ENCODE results near the gene SP100. TPM values are rescaled to one million over a fixed set of nuclear protein-coding genes. Genes with fewer than 3 reads are reported as not detected.

SP100 gene
- polyA plus RNA-seq, 1 donor: 33.5 TPM

DNA sequence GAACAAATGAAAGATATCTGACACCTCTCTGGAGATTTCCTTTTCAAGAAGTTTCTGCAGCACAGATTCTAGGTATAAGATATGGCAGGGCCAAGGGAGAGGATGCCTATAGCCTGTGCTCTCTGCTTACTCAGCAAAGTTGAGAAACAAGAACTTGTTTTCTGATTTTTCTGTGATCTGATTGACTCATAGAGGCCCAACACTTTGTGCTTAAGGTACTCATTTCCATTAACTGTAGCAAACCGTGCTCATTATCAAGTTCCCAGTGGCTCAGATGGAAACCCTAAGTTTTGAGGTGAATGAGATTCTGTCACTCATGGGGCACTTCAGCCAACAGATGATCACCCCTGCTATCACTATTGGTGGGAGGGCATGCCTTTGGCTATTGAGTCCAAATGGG lies 124.3 kb downstream of the SP100 start:
- no peak for DNase-seq

DNA sequence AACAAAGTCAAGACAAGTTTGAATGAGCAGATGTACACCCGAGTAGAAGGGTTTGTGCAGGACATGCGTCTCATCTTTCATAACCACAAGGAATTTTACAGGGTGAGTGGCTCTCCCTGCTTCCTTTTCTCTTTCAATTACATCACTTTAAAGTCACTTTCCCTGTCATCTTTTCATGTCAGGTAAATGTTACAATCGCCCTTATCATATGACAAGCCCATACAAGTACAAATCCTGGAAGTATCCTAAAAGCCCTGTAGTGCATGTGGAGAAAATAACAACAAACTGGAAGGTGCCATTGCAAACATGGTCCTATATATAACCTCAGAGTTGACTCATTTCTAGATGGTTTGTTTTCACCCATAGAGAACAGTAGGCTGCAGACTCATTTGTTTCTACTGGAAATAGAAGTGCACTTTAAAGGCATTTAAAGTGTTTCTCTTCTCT lies 126.0 kb downstream of the SP100 start:
- DNase-seq: no peak

DNA sequence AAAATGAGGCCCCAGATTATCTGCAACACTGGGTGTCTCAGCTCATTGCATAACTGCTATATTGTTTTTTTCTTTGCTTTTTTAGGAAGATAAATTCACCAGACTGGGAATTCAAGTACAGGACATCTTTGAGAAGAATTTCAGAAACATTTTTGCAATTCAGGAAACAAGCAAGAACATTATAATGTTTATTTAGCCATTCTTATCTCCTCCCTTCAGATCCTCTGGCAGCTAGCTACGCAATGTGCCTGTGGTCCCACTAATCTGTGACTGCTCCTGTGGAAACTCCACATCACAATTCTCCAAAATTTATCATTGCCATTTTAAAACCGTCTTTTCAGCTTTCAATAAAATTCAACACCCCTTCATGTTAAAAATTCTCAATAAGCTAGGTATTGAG lies 126.8 kb downstream of the SP100 start:
- no peak for DNase-seq

DNA sequence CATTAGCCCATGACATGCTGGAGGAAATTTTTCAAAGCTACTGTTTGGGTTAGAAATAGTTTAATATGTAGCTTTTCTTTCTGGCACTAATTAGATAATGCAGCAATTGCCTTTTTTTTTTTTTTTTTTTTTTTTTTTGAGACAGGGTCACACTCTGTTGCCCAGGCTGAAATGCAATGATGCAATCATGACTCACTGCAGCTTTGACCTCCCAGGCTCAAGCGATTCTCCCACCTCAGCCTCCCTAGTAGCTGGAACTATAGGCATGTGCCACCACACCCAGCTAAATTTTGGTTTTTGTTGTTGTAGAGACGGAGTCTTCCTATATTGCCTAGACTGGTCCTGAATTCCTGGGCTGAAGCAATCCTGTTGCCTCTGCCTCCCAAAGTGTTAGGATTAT lies 136.2 kb downstream of the SP100 start:
- DNase-seq: no peak

DNA sequence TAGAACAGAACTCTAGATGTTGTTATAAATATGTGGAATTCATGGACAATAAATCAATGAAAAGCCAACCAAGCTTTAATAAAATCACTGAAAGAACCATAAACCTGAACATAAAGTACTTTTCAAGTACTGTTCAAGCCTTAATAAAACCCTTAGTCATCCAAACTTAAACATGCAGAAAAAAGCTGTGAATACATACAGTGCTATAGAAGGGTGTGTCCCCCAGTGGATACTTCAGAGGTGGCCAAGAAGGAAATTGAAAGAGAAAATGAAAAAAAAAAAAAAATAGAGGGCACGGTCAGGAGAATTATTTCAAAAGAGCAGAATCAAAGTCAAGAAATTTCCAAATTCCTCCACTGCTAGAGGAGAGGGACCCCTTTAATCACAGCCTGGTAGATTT lies 141.1 kb downstream of the SP100 start:
- no peak for DNase-seq

DNA sequence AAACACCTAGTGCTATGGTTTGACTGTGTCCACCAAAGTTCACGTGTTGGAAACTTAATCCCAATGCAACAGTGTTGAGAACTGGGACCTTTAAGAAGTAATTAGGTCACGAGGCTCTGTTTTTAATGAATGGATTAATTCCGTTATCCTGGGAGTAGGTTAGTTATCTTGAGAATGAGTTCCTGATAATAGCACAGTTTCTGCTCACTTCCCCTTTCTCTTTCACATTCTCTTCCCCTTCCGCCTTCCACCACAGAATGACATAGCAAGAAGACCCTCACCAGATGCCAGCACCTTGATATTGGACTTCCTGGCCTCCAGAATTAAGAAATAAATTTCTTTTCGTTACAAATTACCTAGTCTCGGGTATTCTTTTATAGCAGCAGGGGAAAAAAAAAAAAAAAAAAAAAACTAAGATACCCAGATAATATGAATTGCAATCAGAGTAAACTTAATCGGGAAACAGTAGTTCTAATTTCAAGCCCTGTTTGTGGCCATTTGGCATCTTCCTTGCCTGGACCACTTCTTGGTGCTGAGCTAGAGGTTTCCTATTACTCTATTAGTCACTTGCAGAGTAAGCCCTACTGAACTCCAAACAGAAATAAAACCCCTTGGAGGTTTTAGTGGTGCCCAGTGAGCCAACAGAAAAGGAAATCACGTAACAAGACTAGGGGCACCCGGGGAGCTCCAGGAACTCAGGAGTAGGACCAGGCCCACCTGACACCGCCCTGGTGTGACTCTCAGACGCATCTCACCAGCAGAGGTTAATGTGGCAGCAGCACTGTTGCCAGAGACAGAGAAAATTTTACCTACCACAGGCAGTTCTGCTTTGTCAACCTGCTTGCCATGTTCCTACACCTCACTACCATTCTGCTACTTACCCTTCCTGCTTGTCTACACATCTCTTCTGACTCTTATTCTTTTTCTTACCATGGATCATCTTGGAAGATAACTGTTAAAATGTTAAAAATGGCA lies 149.1 kb downstream of the SP100 start:
- no peak for DNase-seq

DNA sequence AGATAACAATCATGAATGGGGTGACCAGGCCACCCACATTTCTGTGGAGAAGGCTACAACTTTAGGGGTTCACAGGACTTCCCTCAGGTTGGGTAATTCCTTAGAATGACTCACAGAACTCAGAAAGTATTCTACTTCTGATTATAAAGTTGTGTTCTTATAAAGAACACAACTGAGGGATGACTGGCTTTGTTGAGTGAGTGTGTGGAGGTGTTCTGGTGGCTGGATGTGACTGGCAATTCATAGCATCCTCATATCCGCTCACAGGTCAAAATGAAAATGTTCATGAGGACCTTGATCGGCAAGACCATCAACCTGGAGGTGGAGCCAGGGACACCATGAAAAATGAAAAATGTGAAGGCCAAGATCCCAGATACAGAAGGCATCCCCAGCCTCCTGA lies 153.3 kb downstream of the SP100 start:
- no peak for DNase-seq

DNA sequence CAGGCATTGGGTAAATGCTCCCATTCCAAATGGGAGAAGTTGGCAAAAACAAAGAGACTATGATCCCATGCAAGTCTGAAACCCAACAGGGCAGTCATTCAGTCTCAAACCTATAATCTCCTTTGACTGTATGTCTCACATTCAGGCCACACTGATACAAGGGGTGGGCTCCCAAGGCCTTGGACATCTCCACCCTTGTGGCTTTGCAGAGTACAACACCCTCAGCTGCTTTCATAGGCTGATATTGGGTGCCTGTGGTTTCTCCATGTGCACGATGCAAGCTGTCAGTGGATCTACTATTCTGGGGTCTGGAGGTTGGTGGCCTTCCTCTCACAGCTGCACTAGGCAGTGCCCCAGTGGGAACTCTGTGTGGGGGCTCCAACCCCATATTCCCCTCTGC lies 155.0 kb downstream of the SP100 start:
- DNase-seq: no peak

DNA sequence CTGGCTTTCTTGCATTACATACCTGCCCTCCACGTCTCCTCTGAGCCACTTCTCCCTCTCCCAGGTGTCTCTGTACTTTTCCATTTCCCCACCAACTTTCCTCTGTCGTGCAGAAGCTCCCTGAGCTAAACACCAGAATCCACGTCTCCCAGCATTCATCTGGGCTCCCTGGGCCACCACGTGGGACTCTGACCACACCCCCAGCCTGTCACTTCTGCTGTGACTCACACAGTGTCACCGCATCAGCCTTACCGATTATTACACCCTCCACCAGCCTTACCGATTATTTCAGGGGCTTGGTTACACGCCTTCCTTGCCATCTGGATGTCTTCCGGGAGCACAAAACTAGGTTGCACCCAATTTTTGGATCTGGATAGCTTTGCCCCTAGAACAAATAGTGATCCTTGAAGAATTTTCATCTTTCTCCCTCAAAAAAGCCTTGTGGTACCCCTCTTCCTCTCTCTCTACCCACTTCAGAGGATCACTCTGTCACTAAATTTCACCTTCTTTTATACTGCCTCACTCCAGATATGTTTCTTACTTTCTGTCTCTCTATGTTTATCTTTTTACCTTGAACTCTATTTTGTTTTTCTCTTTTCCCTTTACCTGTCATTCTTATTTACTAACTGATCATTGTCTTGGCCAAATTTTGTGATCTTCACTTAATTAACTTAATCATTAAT lies 159.8 kb downstream of the SP100 start:
- DNase-seq: no peak

DNA sequence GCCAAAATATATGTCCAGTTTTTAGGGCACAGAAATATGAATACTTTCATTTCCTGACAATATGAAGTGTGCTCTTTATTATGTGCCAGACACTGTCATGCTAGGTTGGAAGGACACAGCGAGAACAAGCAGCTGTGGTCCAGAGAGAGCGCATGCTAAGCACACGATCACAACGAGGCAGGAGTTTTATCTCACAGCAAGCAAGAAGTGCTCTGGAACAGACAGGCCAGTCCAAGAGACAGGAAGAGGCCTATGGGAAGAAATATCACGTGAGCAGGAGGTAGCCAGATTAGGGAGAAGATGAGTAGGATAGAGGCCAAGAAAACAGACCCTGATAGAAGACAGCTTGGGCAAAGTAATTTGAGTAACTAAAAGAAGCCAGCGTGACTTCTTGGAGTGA lies 161.1 kb downstream of the SP100 start:
- no peak for DNase-seq

DNA sequence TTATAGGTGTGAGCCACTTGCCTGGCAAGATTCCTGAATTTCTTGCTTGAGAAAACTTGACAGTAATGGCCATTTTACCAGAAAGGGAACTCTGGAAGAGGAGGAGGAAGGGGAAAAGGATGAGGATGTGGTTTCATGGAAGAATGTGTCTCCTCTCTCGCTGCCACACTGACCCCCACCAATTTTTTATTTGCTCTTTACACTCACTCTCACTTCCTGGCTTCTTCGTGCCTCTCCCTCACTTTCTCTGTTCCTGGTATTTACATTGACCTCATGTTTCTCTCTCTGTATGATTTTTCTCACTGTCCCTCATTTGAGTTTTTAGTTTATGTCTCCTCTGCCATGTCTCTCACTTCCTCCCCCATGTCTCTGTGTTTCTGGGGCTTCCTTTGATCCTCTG lies 162.1 kb downstream of the SP100 start:
- DNase-seq: no peak

DNA sequence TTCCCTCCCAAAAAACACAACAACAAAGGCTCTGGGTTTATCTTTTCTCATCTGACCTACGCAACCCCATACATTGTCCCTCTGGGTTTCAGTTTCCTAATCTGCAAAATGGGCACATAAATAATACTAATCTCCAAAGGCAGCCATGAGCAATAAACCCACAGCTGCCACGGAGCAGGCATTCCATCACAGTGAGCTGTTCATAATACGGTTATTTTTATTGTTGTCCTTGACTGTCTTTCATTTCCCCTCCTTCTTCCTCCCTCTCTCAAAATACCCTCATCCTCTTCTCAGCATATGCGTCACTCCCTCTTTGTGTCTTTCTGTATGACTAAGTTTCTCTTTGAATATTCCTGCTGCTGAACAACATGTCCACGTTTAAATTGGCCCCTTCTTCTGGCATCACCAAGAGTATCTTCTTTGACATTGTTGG lies 166.9 kb downstream of the SP100 start:
- no peak for DNase-seq

DNA sequence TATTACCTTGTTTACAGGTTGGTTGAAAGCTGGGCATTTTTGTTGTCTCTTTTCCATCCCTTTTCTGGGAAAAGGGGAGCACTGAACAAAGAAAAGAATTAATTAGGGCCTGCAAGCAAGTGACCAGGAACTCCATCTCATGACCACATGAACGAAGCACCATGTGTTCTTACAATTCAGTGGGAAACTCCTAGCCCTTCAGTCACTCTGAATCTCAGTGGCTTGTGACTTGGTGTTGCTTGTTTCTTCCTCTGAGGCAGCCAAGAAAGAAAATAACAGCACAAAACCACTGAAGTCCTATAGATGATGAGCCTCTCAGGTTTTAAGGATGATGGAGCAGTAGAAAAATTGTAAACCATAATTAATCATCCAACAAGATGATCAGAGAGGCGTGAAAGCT lies 167.6 kb downstream of the SP100 start:
- DNase-seq: no peak

DNA sequence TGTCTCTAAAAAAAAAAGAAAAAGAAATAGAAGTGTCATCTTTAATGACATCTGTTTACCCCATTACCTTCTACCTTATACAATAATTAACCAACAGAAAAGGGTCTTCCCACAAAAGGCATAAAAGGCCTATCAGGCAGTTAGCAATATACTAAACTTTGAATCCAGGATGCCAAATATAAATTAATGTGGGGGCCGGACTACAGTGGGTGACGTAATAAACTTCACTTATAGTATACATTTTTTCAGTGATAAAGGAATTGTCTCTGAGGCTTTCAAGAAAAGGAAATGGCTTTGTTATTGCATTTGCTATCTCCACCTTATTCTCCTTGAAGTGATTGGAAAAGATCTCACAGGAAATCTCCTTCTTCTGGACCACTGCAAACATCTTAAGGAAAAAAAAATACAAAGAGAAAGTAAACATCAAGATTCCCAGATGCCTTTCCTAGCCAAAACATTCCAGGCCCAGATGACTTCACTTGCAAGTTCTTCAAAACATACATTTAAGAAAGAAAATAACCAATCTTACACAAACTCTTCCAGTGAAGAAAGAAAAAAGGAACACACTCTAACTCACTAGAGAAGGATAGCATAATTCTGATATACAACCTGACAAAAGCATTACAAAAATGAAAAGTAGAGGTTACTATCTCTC lies 170.5 kb downstream of the SP100 start:
- no peak for DNase-seq

DNA sequence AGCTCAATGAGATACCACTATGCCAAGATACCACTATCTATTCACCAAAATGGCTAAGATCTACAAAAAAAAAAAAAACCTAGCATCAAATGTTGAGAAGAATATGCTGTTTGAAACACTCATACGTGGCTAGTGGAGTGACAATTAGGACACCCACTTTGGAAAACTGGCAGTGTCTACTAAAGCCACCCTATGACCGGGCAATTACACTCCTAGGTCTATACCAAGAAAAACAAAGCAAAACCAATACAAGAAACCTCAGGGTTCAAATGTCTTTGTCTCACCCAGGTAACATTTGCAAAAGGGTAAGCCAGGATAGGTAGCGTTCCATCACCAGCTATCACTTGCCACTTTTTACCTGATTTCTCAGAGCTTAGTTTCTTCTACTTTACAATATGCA lies 173.0 kb downstream of the SP100 start:
- no peak for DNase-seq

DNA sequence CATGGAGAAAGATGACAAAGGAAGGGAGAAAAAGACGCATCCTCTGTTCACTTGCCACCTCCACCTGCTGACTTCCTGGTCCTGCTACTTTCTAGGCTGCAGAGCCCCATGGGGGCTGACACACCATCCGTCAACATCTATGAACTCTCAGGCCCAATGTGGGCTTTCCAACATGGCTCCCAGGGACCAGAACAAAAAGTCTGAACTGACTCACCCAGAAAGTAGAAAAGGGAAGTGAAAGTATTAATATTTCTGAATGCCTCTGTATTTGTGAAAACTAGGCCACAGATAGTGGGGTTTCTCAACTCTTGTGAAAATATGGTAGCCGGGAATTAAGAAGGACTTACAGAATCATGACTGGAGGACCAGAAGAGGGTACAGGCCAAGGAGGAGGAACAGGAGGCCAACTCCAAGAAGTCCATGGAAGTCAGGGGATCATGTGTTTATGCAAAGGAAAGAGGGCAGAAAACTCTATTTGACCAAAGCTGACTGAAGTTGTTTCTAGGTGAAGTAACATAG lies 173.6 kb downstream of the SP100 start:
- DNase-seq: no peak

DNA sequence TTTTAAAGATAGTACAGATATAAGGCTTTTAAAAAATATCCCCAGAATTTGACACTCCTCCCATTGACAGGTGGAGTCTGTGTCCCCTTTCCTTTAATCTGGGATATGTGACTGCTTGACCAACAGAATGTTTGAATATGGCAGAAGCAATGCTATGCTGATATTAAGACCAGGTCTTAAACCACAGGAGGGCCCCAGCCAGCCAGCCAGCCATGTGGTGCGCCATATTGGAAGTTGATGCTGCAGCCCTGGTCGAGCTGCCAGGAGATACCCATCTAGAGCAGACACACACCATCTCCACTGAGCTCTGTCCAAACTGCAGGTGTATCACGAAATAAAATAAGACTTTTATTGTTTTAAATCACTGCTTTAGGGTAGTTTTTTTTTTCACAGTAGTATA lies 174.3 kb downstream of the SP100 start:
- DNase-seq: no peak

DNA sequence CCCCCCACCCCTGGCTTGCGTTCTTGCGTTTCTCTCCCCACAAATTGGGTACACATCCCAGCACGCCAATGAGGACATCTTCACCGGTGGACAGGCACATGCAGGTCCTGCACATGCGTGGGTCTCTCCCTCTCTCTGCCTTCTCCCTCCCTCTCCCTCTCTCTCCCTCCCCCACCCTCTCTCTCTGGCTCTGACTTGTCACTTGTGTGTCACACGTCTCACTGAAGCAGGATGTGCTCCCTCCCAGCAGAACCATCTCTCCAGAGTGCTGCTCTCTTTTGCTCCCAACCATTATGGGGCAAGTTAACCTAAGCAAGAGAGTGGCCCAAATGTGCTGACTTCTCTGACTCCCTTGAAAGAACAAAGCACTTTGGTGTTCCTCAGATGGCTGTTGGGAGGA lies 175.8 kb downstream of the SP100 start:
- no peak for DNase-seq

DNA sequence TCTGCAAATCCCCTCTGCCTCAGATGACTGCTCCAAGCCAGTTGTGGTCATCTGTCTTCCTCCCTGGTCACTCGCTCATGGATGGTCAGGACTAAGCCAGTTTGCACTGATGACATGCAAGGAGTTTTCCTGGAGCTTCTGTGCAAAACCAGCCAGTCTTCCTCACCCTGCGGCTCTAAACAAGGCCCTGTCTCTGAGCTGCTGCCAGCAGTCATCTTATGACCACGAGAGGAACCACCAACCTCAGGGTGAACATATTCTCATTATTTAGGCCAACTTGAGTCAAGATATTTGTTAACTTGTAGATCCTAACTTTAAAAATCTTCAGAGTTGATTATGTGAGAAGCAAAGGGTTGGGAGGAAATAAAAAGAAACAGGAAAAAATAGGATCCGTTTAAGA lies 176.8 kb downstream of the SP100 start:
- no peak for DNase-seq

Measured in left kidney (tissue), 2 donors.